Right ventricle myocardium inferior (tissue), 1 donor: ENCODE measurements around the gene MXI1. TPM values are rescaled to one million over a fixed set of nuclear protein-coding genes. Genes with fewer than 3 reads are reported as not detected.
"Not testable (repeated sequence)": the region's sequence is repeated elsewhere in the genome, so short reads cannot be mapped to it uniquely, and the experiment has no call there.

Source experiments
- ATAC-seq: fragments of 200-7000 bp; cut with Tn5 transposase; one replicate; pipeline ENCODE4 v1.9.1; 2020; ENCODE audit warnings: mild to moderate bottlenecking, moderate library complexity
- DNase-seq: peaks from one replicate; pipeline ENCODE4 v3.0.0; 2021; ENCODE audit errors: missing footprints
- intact Hi-C: fragments of 100-400 bp; cut with DNase I; formaldehyde crosslinking; loops from one replicate; pipeline ENCODE4 v1.11.0; 2022
- total RNA-seq: library from RNA; stranded (reverse); fragmentation: NEBNext Ultra II Directional; extraction: Animal tissue kit (Norgen Biotek cat#: 25700); gene quantifications from one replicate; pipeline ENCODE4 v1.2.1, GENCODE V29; 2021
- donor health status: DM: no; HTN: yes; CAD: no; lungs with severe emphysema.

Gene MXI1
- total RNA-seq, 1 donor from 2014 or later: 69.1 TPM

DNA sequence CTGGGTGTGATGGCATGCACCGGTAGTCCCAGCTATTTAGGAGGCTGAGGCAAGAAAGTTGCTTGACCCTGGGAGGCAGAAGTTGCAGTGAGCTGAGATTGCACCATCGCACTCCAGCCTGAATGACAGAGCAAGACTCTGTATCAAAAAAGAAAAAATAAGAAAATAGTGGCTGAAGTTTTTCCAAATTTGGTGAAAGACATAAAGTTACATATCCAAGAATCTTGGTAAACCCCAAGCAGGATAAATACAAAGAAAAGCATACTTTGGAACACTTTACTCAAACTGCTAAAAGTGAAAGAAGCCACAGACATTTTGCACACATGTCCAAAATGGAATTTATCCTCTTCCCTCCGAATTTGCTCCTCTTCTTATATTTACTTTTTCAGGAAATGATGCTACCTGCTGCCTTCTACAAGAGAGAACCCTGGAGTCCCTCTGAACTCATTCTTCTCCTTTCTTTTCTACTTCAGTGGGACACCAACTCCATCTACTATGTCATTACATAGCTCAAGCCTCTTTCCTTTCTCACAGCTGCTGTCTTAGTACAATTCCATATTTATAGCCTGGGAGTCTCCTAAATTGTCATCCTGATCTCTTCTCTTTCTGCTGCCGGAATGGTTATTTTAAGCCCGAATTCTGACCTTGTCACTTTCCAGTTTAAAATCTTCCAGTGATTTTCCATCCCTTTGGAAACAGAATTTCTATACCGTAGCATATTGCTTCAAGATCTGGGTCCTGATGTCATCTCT lies 114.6 kb downstream of the MXI1 start:
- no peak for ATAC-seq
- intact Hi-C loops: no loop called here

DNA sequence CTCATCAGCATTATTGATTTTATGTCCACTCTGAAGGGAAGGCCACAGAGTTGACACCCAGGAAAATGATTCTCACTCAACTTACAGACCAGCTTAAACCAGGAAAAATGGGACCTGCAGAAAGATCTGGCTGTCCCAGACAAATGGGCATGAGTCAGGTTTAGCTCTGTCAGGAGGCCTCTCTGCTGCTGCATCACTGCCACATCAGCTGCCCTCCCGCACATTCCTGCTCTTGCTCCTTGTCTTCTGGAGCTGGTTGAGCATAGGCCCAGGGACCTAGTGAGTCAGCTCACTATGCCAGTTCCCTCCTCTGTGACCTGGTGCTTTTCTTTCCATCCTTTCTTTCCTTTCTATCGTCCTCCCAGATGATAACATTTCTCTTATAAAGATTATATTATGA lies 116.1 kb downstream of the MXI1 start:
- ATAC-seq: no peak
- intact Hi-C loops: no loop called here
- DNase-seq: no peak

More for the DNA sequence above, 114.6 kb downstream of the MXI1 start:
- no peak for DNase-seq

- no peak for ATAC-seq
- DNase-seq: no peak
- intact Hi-C loops: no loop called here
These were observed 116.9 kb downstream of the MXI1 start for GRCh38 chr10:110324201-110324804.

- intact Hi-C loops: no loop called here
- DNase-seq: no peak
- ATAC-seq: no peak
These were observed 117.4 kb downstream of the MXI1 start for GRCh38 chr10:110324805-110325280.

DNA sequence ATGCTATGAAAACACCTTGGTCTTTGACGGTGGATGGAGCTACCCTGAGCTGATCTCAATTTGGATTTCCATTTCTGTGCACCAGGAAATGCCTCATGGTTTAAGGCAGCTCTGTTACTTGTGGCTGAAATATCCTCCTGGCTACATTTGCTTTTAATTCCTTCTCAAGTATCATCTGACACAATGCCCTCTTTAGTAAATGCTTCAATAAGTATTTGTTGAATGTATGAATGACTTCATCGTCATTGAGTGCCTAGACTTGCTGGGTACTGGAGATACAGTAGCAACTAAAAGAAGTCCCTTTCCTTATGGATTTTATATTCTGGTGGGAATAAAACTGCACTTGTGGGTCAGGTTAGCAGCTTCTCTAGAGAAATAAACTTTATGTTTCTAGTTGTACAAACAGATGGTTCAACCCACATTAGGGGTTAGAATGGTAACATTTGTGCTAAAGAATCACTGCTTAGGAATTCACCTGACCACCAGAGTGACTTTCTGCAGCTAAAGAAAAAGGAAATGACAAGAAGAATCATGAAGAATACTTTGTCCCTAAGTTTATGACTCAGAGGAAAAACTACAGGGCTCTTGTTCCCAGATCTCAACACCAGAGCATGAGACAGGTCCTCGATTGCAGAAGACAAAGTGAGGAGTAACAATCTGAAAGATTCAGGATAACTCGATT lies 119.1 kb downstream of the MXI1 start:
- intact Hi-C loops: no loop called here
- no peak for ATAC-seq
- DNase-seq: no peak

DNA sequence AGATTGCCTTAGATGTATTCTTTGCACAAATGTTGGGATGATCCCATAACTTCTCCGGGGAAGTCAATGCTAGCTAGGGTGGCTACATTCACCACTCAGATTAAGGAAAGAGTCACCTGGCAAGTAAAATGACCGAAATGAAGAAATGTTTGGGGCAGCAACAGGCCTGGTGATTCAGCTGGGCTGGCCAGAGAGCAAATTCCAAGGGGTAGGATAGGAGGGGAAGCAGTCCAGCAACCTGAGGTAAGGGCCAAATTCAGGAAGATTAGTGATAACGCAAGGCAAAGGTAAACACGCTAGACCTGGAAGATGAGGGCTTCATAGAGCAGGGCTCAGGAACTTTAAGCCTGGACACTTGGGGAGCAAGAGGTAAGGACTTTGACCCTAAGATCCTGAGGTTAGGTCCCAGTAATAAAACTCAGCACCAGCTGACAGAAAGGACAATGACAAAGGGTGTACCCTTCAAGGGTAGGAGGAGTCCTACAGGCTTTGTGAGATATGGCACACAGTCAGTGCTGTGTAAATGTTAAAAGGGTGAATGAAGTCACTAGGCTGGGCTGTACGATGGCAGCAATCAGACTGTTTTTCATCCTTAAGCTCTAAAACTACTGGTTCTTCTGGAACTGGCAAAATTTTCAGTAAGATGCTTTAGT lies 120.0 kb downstream of the MXI1 start:
- DNase-seq: no peak
- ATAC-seq: no peak
- intact Hi-C loops: no loop called here

- intact Hi-C loops: no loop called here
- ATAC-seq (no peak), DNase-seq (no peak)
These were observed 123.3 kb downstream of the MXI1 start for GRCh38 chr10:110330675-110331074.

- DNase-seq, ATAC-seq, intact Hi-C loops: not testable (repeated sequence)
These were observed 123.9 kb downstream of the MXI1 start for GRCh38 chr10:110331226-110331795.

DNA sequence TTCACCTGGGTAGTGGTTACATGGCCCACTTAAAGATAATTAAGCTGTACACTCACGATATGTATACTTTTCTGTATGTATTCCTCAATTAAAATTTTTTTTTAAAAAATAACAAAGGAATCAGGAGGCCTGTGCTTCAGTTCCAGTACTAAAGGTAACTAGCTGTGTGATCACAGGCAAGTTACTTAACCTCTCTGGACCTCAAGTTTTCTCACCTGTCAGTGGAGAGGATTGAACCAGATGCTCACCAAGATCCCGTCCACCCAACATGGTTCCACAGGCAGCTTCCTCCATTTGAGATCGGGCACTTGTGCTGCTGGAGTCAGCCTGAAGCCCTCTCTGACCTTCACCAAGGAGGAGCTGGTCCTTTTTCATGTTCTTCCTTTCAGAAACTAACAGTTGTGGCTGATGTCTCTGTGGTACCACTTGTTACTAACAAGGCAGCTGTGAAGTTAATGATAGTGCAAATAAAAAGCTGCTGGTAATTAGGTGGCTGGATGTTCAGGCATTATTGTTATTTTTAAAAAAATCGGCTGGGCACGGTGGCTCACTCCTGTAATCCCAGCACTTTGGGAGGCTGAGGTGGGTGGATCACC lies 126.8 kb downstream of the MXI1 start:
- DNase-seq (no peak), ATAC-seq (no peak)
- intact Hi-C loops: no loop called here

GRCh38 chr10:110335314-110336064 lies 128.1 kb downstream of the MXI1 start:
- DNase-seq (no peak), ATAC-seq (no peak)
- intact Hi-C loops: no loop called here

DNA sequence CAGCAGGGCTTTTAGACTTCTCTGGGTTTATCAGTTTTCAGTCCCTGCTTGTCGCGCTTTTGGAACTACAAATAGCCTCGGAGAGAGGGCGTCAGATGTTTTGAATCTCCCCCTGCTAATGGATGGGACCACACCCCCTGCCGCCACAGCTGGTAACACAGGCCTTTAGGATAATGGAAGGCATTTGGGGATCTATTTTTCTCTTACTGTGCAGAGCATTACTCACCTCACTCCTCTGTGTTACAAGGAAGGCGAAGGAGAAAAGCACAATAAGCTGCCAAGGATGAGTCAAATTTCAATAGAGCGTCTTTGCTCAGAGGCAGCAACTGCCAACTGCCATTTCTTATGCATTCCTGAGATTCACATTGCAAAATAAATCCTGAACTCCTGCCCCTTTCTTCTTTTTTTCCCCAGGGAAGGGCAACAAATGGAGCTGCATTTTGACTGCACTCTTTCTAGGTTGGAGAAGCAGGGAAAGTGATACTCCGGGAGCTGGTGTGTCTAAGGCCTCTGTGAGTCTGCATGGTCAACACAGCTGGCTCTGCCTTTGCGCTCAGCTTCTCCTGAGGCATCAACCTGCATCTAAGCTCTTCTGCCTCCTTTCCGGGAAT lies 128.8 kb downstream of the MXI1 start:
- ATAC-seq (no peak), DNase-seq (no peak)
- intact Hi-C loops: no loop called here

Other genes with a start within 250 kb of the MXI1 start
- gene ADD3, start 199.6 kb upstream of the MXI1 start, total RNA-seq: 121 TPM
- gene SMNDC1, start 97.3 kb downstream of the MXI1 start, total RNA-seq: 27.6 TPM